H1 (cell line): ENCODE measurements around the gene SYTL1. TPM values are rescaled to one million over a fixed set of nuclear protein-coding genes. Genes with fewer than 3 reads are reported as not detected.

Experiments
- CTCF ChIA-PET: fragments of 300-600 bp; sonication (Branson Sonifier 250); formaldehyde crosslinking; loops from one replicate; lab custom pipeline; 2021; ENCODE audit not compliant: partially characterized antibody; lab: Charles Lee
- POLR2A ChIA-PET: fragments of 300-600 bp; sonication (Branson Sonifier 250); formaldehyde crosslinking; loops from one replicate; lab custom pipeline; 2021; ENCODE audit warnings: inconsistent platforms; ENCODE audit not compliant: partially characterized antibody; lab: Charles Lee
- DNase-seq, 2 experiments: peaks; one replicate each; pipeline versions ENCODE4 v3.0.0 to v3.0.0-alpha.2; 2010 to 2022; ENCODE audit warnings: low spot score in 2 of 2, low read depth in 1 of 2, mixed read lengths in 1 of 2
- FAIRE-seq: peaks from 2 replicates; lab custom pipeline; 2011; peaks lifted over from hg19 to GRCh38; lab: Jason Lieb, UNC
- H2AFZ ChIP-seq: 2 replicates; pipeline ENCODE4 v1.8.1; 2012; ENCODE audit warnings: low read length, inconsistent platforms
- H2AK5ac ChIP-seq: 2 replicates; pipeline ENCODE4 v1.6.1; 2013; ENCODE audit warnings: low read depth, low read length
- H2BK120ac ChIP-seq: replicated peaks from 2 replicates; pipeline ENCODE3; 2013; ENCODE audit warnings: low read depth, low read length, inconsistent platforms
- H2BK12ac ChIP-seq: 2 replicates; pipeline ENCODE4 v1.6.1; 2013; ENCODE audit warnings: low read depth, low read length
- H2BK15ac ChIP-seq: 2 replicates; pipeline ENCODE4 v1.6.1; 2013; ENCODE audit warnings: low read length
- H2BK20ac ChIP-seq: 2 replicates; pipeline ENCODE4 v1.6.1; 2013; ENCODE audit warnings: low read length
- H2BK5ac ChIP-seq: 2 replicates; pipeline ENCODE4 v1.6.1; 2013; ENCODE audit warnings: low read depth, low read length
- H3K14ac ChIP-seq: 2 replicates; pipeline ENCODE4 v1.6.1; 2013; ENCODE audit warnings: inconsistent platforms; ENCODE audit not compliant: insufficient read length
- H3K18ac ChIP-seq: 2 replicates; pipeline ENCODE4 v1.6.1; 2013; ENCODE audit warnings: low read length; ENCODE audit errors: extremely low read depth
- H3K23ac ChIP-seq: 2 replicates; pipeline ENCODE4 v1.6.1; 2013; ENCODE audit warnings: inconsistent platforms; ENCODE audit not compliant: insufficient read length
- H3K23me2 ChIP-seq: 2 replicates; pipeline ENCODE4 v1.6.1; 2013; ENCODE audit warnings: low read depth, low read length
- H3K27ac ChIP-seq: 2 replicates; pipeline ENCODE4 v1.6.1; 2011; ENCODE audit warnings: low read depth, low read length, inconsistent platforms
- H3K27me3 ChIP-seq, 4 experiments: replicated peaks in 1 of 4; 1 replicate in 1 of 4; 2 replicates in 3 of 4; pipeline versions ENCODE4 v1.6.1 to v1.8.1; 2011 to 2013; ENCODE audit warnings: low read length in 3 of 4, mild to moderate bottlenecking in 3 of 4, inconsistent platforms in 2 of 4, mixed read lengths in 2 of 4, moderate library complexity in 1 of 4; ENCODE audit not compliant: control insufficient read depth in 3 of 4, insufficient read depth in 3 of 4; ENCODE audit errors: extremely low read depth in 1 of 4
- H3K36me3 ChIP-seq, 4 experiments: 2 replicates each; pipeline versions ENCODE4 v1.6.1 to v1.8.1; 2011 to 2013; ENCODE audit warnings: mild to moderate bottlenecking in 4 of 4, low read length in 3 of 4, moderate library complexity in 2 of 4, control low read depth in 1 of 4, inconsistent platforms in 1 of 4; ENCODE audit not compliant: insufficient read depth in 4 of 4, control insufficient read depth in 2 of 4
- H3K4ac ChIP-seq: replicated peaks from 2 replicates; pipeline ENCODE3; 2013; ENCODE audit warnings: low read length, low read depth, mixed read lengths, inconsistent platforms; ENCODE audit not compliant: insufficient read length
- H3K4me1 ChIP-seq, 4 experiments: replicated peaks in 1 of 4; 1 replicate in 1 of 4; 2 replicates in 3 of 4; pipeline versions ENCODE4 v1.6.1 to v1.8.1; 2011 to 2013; ENCODE audit warnings: low read length in 3 of 4, inconsistent platforms in 2 of 4, mixed read lengths in 1 of 4; ENCODE audit not compliant: insufficient read depth in 4 of 4, control insufficient read depth in 3 of 4
- H3K4me2 ChIP-seq, 2 experiments: 2 replicates each; pipeline versions ENCODE4 v1.6.1 to v1.8.1; 2011 to 2013; ENCODE audit warnings: low read depth in 2 of 2, low read length in 2 of 2, control low read depth in 1 of 2, inconsistent platforms in 1 of 2, mild to moderate bottlenecking in 1 of 2; ENCODE audit not compliant: insufficient read depth in 1 of 2
- H3K4me3 ChIP-seq, 4 experiments: fragments of 200-600, 300-600 bp in 1 of 4; sonication (generic), shearing (Covaris generic), sonication (Bioruptor Twin) in 1 of 4; 2 replicates each; pipeline versions ENCODE4 v1.5.1 to v1.8.1; 2011 to 2016; ENCODE audit warnings: low read length in 4 of 4, low read depth in 3 of 4, control low read depth in 2 of 4, inconsistent platforms in 2 of 4, mild to moderate bottlenecking in 2 of 4, mixed read lengths in 1 of 4, moderate library complexity in 1 of 4; ENCODE audit not compliant: insufficient read depth in 2 of 4; ENCODE audit errors: extremely low read depth in 1 of 4
- H3K56ac ChIP-seq: replicated peaks from 2 replicates; pipeline ENCODE3; 2013; ENCODE audit warnings: low read depth, mild to moderate bottlenecking, mixed read lengths, low read length, inconsistent platforms; ENCODE audit not compliant: insufficient read length
- H3K79me1 ChIP-seq: 2 replicates; pipeline ENCODE4 v1.6.1; 2013; ENCODE audit warnings: low read depth, low read length, control low read depth
- H3K79me2 ChIP-seq, 2 experiments: 2 replicates each; pipeline versions ENCODE4 v1.6.1 to v1.8.1; 2012 to 2013; ENCODE audit warnings: low read length in 2 of 2, mild to moderate bottlenecking in 2 of 2, inconsistent platforms in 1 of 2; ENCODE audit not compliant: insufficient read depth in 2 of 2, control insufficient read depth in 1 of 2
- H3K9ac ChIP-seq, 4 experiments: replicated peaks in 1 of 4; 1 replicate in 1 of 4; 2 replicates in 3 of 4; pipeline versions ENCODE4 v1.6.1 to v1.8.1; 2011 to 2013; ENCODE audit warnings: low read depth in 3 of 4, low read length in 3 of 4, control low read depth in 2 of 4, mild to moderate bottlenecking in 2 of 4, moderate library complexity in 2 of 4, inconsistent platforms in 1 of 4; ENCODE audit errors: extremely low read depth in 1 of 4
- H3K9me3 ChIP-seq, 2 experiments: 2 replicates each; pipeline versions ENCODE4 v1.6.1 to v1.8.1; 2012 to 2013; ENCODE audit warnings: mild to moderate bottlenecking in 2 of 2, moderate library complexity in 2 of 2, control low read depth in 1 of 2, inconsistent platforms in 1 of 2, low read depth in 1 of 2, low read length in 1 of 2, mixed read lengths in 1 of 2; ENCODE audit not compliant: insufficient read depth in 2 of 2
- H4K20me1 ChIP-seq, 2 experiments: replicated peaks in 1 of 2; 2 replicates each; pipeline versions ENCODE3 to v1.8.1; 2011 to 2013; ENCODE audit warnings: inconsistent platforms in 2 of 2, low read length in 2 of 2, mild to moderate bottlenecking in 1 of 2; ENCODE audit not compliant: insufficient read depth in 2 of 2, control insufficient read depth in 1 of 2
- H4K5ac ChIP-seq: 2 replicates; pipeline ENCODE4 v1.6.1; 2013; ENCODE audit warnings: low read length, low read depth, mixed read lengths, inconsistent platforms; ENCODE audit not compliant: insufficient read length
- H4K8ac ChIP-seq: 2 replicates; pipeline ENCODE4 v1.8.0; 2013; ENCODE audit warnings: mild to moderate bottlenecking, moderate library complexity, low read length, inconsistent platforms; ENCODE audit not compliant: insufficient read depth; ENCODE audit errors: extremely low read depth
- H4K91ac ChIP-seq: replicated peaks from 2 replicates; pipeline ENCODE3; 2013; ENCODE audit warnings: low read length, mixed read lengths, inconsistent platforms; ENCODE audit not compliant: insufficient read length
- WGBS, 2 experiments: shearing (Covaris generic) in 1 of 2; methylation state at CpG; one replicate each; pipeline versions ENCODE4 v1.1.6 to v1.1.7; 2013 to 2015; ENCODE audit warnings: low lambda C conversion rate in 2 of 2, mixed read lengths in 2 of 2, inconsistent platforms in 1 of 2, low coverage in 1 of 2, missing lambda C conversion rate in 1 of 2; ENCODE audit not compliant: insufficient replicate concordance in 2 of 2, insufficient coverage in 1 of 2, insufficient read length in 1 of 2; ENCODE audit errors: extremely low coverage in 1 of 2, missing lambda C conversion rate in 1 of 2; 5-methylcytosine and 5-hydroxymethylcytosine counted together
- polyA plus RNA-seq, 7 experiments: library from polyadenylated mRNA; depleted of rRNA in 3 of 7; stranded (reverse) in 5 of 7; unstranded in 2 of 7; fragments of >200 nt in 5 of 7; fragments of 200-250 nt in 2 of 7; gene quantifications; 1 replicate in 5 of 7; 2 replicates in 1 of 7; 4 replicates in 1 of 7; pipeline versions ENCODE4 v1.2.1 to v1.2.3, GENCODE V29; 2011 to 2013; ENCODE audit warnings: missing spikeins in 2 of 7, mixed read lengths in 2 of 7
- total RNA-seq: library from RNA; stranded (reverse); fragmentation: NEBNext Ultra II Directional; extraction: Animal tissue kit (Norgen Biotek cat#: 25700); gene quantifications from 2 replicates; pipeline ENCODE4 v1.2.1, GENCODE V29; 2021
- TF ChIP-seq, protein P1 (sequence below): IDR thresholded peaks from 2 replicates; pipeline ENCODE4 v1.6.1; 2012; ENCODE audit warnings: inconsistent platforms

Gene SYTL1
- total and polyA plus RNA-seq, 2 of the 8 experiments (the other 6 are each of a cell fraction or from before 2014, with no cell fraction given): 6.4 to 19.5 TPM

GRCh38 chr1:27342778-27343638 is 1.2 kb downstream of the SYTL1 start:
- ChIA-PET POLR2A (interaction anchor here (0.9 to 3.2 kb wide), 9 partner anchors 8 to 54 kb away, joined by 3 to 14 read pairs (median 6); partner anchors contain the start of gene TMEM222), CTCF (interaction anchor here (0.6 to 17.0 kb wide), 16 partner anchors 8 to 299 kb away, joined by 3 to 321 read pairs (median 5); no protein-coding TSS in a partner anchor)
- TF ChIP-seq, protein P1, sequence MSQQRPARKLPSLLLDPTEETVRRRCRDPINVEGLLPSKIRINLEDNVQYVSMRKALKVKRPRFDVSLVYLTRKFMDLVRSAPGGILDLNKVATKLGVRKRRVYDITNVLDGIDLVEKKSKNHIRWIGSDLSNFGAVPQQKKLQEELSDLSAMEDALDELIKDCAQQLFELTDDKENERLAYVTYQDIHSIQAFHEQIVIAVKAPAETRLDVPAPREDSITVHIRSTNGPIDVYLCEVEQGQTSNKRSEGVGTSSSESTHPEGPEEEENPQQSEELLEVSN: no peak
- Histone ChIP-seq H2AK5ac (peak overlapping the region; percentile 86), H4K5ac (peak overlapping the region; percentile 29), H3K4me2 (peak overlapping the region; percentile 78 to 94), H4K8ac (peak overlapping the region; percentile 62), H2BK12ac (peak overlapping the region; percentile 92; the same call in 1 of the 2 replicates), H3K18ac (peak overlapping the region; percentile 96), H3K79me2 (peaks cover 0 to 3% of the 10 kb centered on the region in 2 experiments; a peak in 1 of 4 replicates), H3K36me3 (0 out of 8 replicates have a peak, but pooled peaks cover 0 to 3% (median 0%) of the 10 kb centered on the region in 4 experiments), H3K4ac (peak overlapping the region; percentile 54), H3K27ac (no peak overlapping the region), H4K91ac (peak overlapping the region; percentile 48), H3K4me3 (peak overlapping the region in 1 of 4 experiments; percentile 59; a peak in 1 of 8 replicates), H2BK120ac (no peak overlapping the region), H3K23me2 (peaks cover 6% of the 10 kb centered on the region; the same call in 1 of the 2 replicates), H2AFZ (no peak overlapping the region), H3K23ac (no peak overlapping the region), H3K9ac (peak overlapping the region in 1 of 4 experiments; percentile 13; a peak in 1 of 7 replicates), H2BK20ac (peak overlapping the region; percentile 83), H2BK5ac (peak overlapping the region; percentile 76; the same call in 1 of the 2 replicates), H3K14ac (no peak overlapping the region), H3K4me1 (peaks cover 0 to 25% (median 20%) of the 10 kb centered on the region in 4 experiments; a peak in 6 of 7 replicates), H4K20me1 (peaks cover 2 to 9% of the 10 kb centered on the region in 2 experiments), H3K9me3 (no peaks in the 10 kb centered on the region), H3K27me3 (peaks cover 0 to 2% (median 0%) of the 10 kb centered on the region in 4 experiments; a peak in 1 of 7 replicates), H3K79me1 (no peaks in the 10 kb centered on the region), H2BK15ac (peak overlapping the region; percentile 99; the same call in 1 of the 2 replicates), H3K56ac (no peak overlapping the region)
- WGBS, 2 experiments: 83% methylated on average over 23 of the region's 31 CpGs; no CpG with 5 or more reads in 1 of the 2 experiments
- DNase-seq: no peak
- no peak for FAIRE-seq
